Astrocyte of the spinal cord (primary cell): Measurements from ENCODE around the gene RBM47.

Experiments used
- DNase-seq: peaks from one replicate; pipeline ENCODE4 v3.0.0; 2011; ENCODE audit warnings: low read depth, low spot score
- H3K4me3 ChIP-seq: 2 replicates; pipeline ENCODE4 v1.5.1; 2011; ENCODE audit warnings: low read depth, mild to moderate bottlenecking, low read length, moderate library complexity
- CTCF ChIP-seq: IDR thresholded peaks from 2 replicates; pipeline ENCODE4 v1.5.1; 2012; ENCODE audit warnings: low read depth, mild to moderate bottlenecking, low read length, inconsistent platforms
- in situ Hi-C: cut with HindIII; loops from 2 replicates; pipeline ENCODE4 v1.10.0; 2017; ENCODE audit warnings: low sequenced_read_pairs

RBM47 gene

GRCh38 chr4:40594261-40595178 lies 35.1 kb downstream of the RBM47 start:
- no peak overlapping the region for H3K4me3 ChIP-seq
- in situ Hi-C loops, result no loop called here
- no peak for TF ChIP-seq CTCF
- DNase-seq, result peak; percentile 45

- no peak overlapping the region for H3K4me3 ChIP-seq
- no peak for TF ChIP-seq CTCF
- in situ Hi-C loops, result no loop called here
- DNase-seq, result no peak
Observed at GRCh38 chr4:40592034-40592433, 37.6 kb downstream of the RBM47 start.

GRCh38 chr4:40587826-40588225 lies 41.8 kb downstream of the RBM47 start:
- peak; percentile 33 for DNase-seq
- no peak overlapping the region for H3K4me3 ChIP-seq
- no peak for TF ChIP-seq CTCF
- in situ Hi-C loops, result no loop called here

GRCh38 chr4:40587351-40587750 lies 42.3 kb downstream of the RBM47 start:
- no peak for DNase-seq
- H3K4me3 ChIP-seq, result no peak overlapping the region
- in situ Hi-C loops, result no loop called here
- TF ChIP-seq CTCF, result no peak

GRCh38 chr4:40586729-40587128 lies 42.9 kb downstream of the RBM47 start:
- in situ Hi-C loops, result no loop called here
- H3K4me3 ChIP-seq, result no peak overlapping the region
- no peak for DNase-seq
- no peak for TF ChIP-seq CTCF

- DNase-seq, result no peak
- no peak overlapping the region for H3K4me3 ChIP-seq
- no peak for TF ChIP-seq CTCF
- in situ Hi-C loops, result no loop called here
Observed at GRCh38 chr4:40586034-40586433, 43.6 kb downstream of the RBM47 start.
